ENCODE results near the gene MOV10L1.

The MOV10L1 gene

GRCh38 chr22:50089682-50090411 is at the start of gene MOV10L1:
Gene MOV10L1, plus strand, starts transcription at chr22:50090006. Its CDS starts 83 bp downstream, at chr22:50090089.
- Histone ChIP-seq H3K4me3 (ENCODE audit: low read length) (no peak within 1 kb of the TSS), H3K27me3 (replicated peaks; ENCODE audit: insufficient read depth, low read length) (peaks cover 47% of the 10 kb centered on the region)

GRCh38 chr22:50040717-50041116 is 49.1 kb upstream of the MOV10L1 start:
- H3K27me3 ChIP-seq (replicated peaks; ENCODE audit: insufficient read depth, low read length) = peaks cover 97% of the 10 kb centered on the region
- no peak for DNase-seq

More at GRCh38 chr22:50089682-50090411, at the start of gene MOV10L1:
- no peaks in the 10 kb centered on the region for H3K4me1 ChIP-seq (ENCODE audit: low read length)
- H3K4me2 ChIP-seq (ENCODE audit: low read depth, low read length) = no peak within 1 kb of the TSS
- no peaks in the 10 kb centered on the region for H3K9me2 ChIP-seq (replicated peaks; ENCODE audit: insufficient read depth, low read length)
- no peaks in the 10 kb centered on the region for H3K36me3 ChIP-seq (replicated peaks; ENCODE audit: insufficient read depth, low read length)
- no peak within 1 kb of the TSS for H3K27ac ChIP-seq (ENCODE audit: low read length)
- no peak for DNase-seq
- H3K9ac ChIP-seq (ENCODE audit: low read length) = no peak within 1 kb of the TSS
- no peaks in the 10 kb centered on the region for H4K20me1 ChIP-seq (ENCODE audit: insufficient read depth, low read length)
- TF ChIP-seq EZH2phosphoT487 (IDR thresholded peaks at IDR 0.05; ENCODE audit: low read length) (no peak), CTCF (IDR thresholded peaks at IDR 0.05; ENCODE audit: low read length) (no peak), EZH2 (optimal IDR thresholded peaks at IDR 0.05; ENCODE audit: low read depth, low read length) (no peak)
- H3K9me3 ChIP-seq (replicated peaks; ENCODE audit: insufficient read depth, low read length) = no peaks in the 10 kb centered on the region
- H3K79me2 ChIP-seq (ENCODE audit: low read length) = no peaks in the 10 kb centered on the region
- H2AFZ ChIP-seq (ENCODE audit: low read length) = no peak within 1 kb of the TSS
- H3F3A ChIP-seq (ENCODE audit: insufficient read depth, low read length) = no peaks in the 10 kb centered on the region

GRCh38 chr22:50041361-50042065 is 48.3 kb upstream of the MOV10L1 start:
- peaks cover 97% of the 10 kb centered on the region for H3K27me3 ChIP-seq (replicated peaks; ENCODE audit: insufficient read depth, low read length)
- H3K4me1 ChIP-seq (ENCODE audit: low read length) = no peaks in the 10 kb centered on the region
- H3K79me2 ChIP-seq (ENCODE audit: low read length) = no peaks in the 10 kb centered on the region
- no peaks in the 10 kb centered on the region for H3K9me3 ChIP-seq (replicated peaks; ENCODE audit: insufficient read depth, low read length)
- H2AFZ ChIP-seq (ENCODE audit: low read length) = no peak overlapping the region
- no peak overlapping the region for H3K27ac ChIP-seq (ENCODE audit: low read length)
- TF ChIP-seq EZH2phosphoT487 (IDR thresholded peaks at IDR 0.05; ENCODE audit: low read length) (no peak), CTCF (IDR thresholded peaks at IDR 0.05; ENCODE audit: low read length) (no peak), EZH2 (optimal IDR thresholded peaks at IDR 0.05; ENCODE audit: low read depth, low read length) (no peak)
- H3K36me3 ChIP-seq (replicated peaks; ENCODE audit: insufficient read depth, low read length) = no peaks in the 10 kb centered on the region
- no peak overlapping the region for H3K4me3 ChIP-seq (ENCODE audit: low read length)
- DNase-seq = no peak
- no peak overlapping the region for H3K9ac ChIP-seq (ENCODE audit: low read length)
- no peaks in the 10 kb centered on the region for H4K20me1 ChIP-seq (ENCODE audit: insufficient read depth, low read length)
- H3F3A ChIP-seq (ENCODE audit: insufficient read depth, low read length) = no peaks in the 10 kb centered on the region
- no peak overlapping the region for H3K4me2 ChIP-seq (ENCODE audit: low read depth, low read length)
- no peaks in the 10 kb centered on the region for H3K9me2 ChIP-seq (replicated peaks; ENCODE audit: insufficient read depth, low read length)

More at GRCh38 chr22:50040717-50041116, 49.1 kb upstream of the MOV10L1 start:
- H3K4me3 ChIP-seq (ENCODE audit: low read length) = no peak overlapping the region
- H3K79me2 ChIP-seq (ENCODE audit: low read length) = no peaks in the 10 kb centered on the region
- no peaks in the 10 kb centered on the region for H3K36me3 ChIP-seq (replicated peaks; ENCODE audit: insufficient read depth, low read length)
- no peaks in the 10 kb centered on the region for H4K20me1 ChIP-seq (ENCODE audit: insufficient read depth, low read length)
- no peak overlapping the region for H3K9ac ChIP-seq (ENCODE audit: low read length)
- H2AFZ ChIP-seq (ENCODE audit: low read length) = no peak overlapping the region
- no peaks in the 10 kb centered on the region for H3K9me3 ChIP-seq (replicated peaks; ENCODE audit: insufficient read depth, low read length)
- no peaks in the 10 kb centered on the region for H3K9me2 ChIP-seq (replicated peaks; ENCODE audit: insufficient read depth, low read length)
- no peak overlapping the region for H3K4me2 ChIP-seq (ENCODE audit: low read depth, low read length)
- no peaks in the 10 kb centered on the region for H3F3A ChIP-seq (ENCODE audit: insufficient read depth, low read length)
- H3K27ac ChIP-seq (ENCODE audit: low read length) = no peak overlapping the region
- TF ChIP-seq CTCF (IDR thresholded peaks at IDR 0.05; ENCODE audit: low read length) = no peak
- no peaks in the 10 kb centered on the region for H3K4me1 ChIP-seq (ENCODE audit: low read length)

Measured in MM.1S (cell line).